RWPE1 (cell line): ENCODE results near the gene EIF4E2.

Source experiments
- CTCF ChIA-PET: fragments of 350-600 bp; sonication (Branson Sonifier 250); formaldehyde crosslinking; extraction: SDS; loops from one replicate; lab custom pipeline; 2021; lab: Yijun Ruan, JAX
- POLR2A ChIA-PET: fragments of 400-600 bp; formaldehyde crosslinking; extraction: SDS; loops from one replicate; lab custom pipeline; 2020; ENCODE audit warnings: antibody characterized with exemption; ENCODE audit not compliant: low non-redundant PET; lab: Yijun Ruan, JAX
- DNase-seq: peaks from one replicate; pipeline ENCODE4 v3.0.0; 2012; ENCODE audit warnings: low spot score
- H3K27ac ChIP-seq: fragments of 450-650 bp; 2 replicates; pipeline ENCODE4 v1.5.1; 2017
- CTCF ChIP-seq: fragments of 450-650 bp; conservative IDR thresholded peaks from 2 replicates; pipeline ENCODE4 v1.5.1; 2017; ENCODE audit warnings: low read depth, mild to moderate bottlenecking

The EIF4E2 gene

GRCh38 chr2:232540441-232541041 lies 9.9 kb upstream of the EIF4E2 start:
- ChIA-PET POLR2A (no interaction called here), CTCF (no interaction called here)
- DNase-seq = no peak
- no peak overlapping the region for H3K27ac ChIP-seq
- TF ChIP-seq CTCF = no peak

- DNase-seq = no peak
- no peak overlapping the region for H3K27ac ChIP-seq
- no peak for TF ChIP-seq CTCF
- ChIA-PET POLR2A (no interaction called here), CTCF (interaction anchor here (0.6 kb wide), 1 partner anchor 64 kb away, joined by 3 read pairs; no protein-coding TSS in a partner anchor)
These were observed 9.1 kb upstream of the EIF4E2 start for GRCh38 chr2:232541195-232541960.

GRCh38 chr2:232541961-232542714 lies 8.4 kb upstream of the EIF4E2 start:
- ChIA-PET POLR2A (no interaction called here), CTCF (no interaction called here)
- H3K27ac ChIP-seq = peak overlapping the region; percentile 5; the same call in 1 of the 2 replicates

GRCh38 chr2:232542715-232543467 lies 7.6 kb upstream of the EIF4E2 start:
- ChIA-PET CTCF (no interaction called here), POLR2A (no interaction called here)
- no peak for TF ChIP-seq CTCF
- H3K27ac ChIP-seq = peak overlapping the region; percentile 30; the same call in 1 of the 2 replicates
- DNase-seq = no peak

More at GRCh38 chr2:232541961-232542714, 8.4 kb upstream of the EIF4E2 start:
- no peak for DNase-seq
- TF ChIP-seq CTCF = no peak

- peak overlapping the region; percentile 30 for H3K27ac ChIP-seq
- ChIA-PET CTCF (no interaction called here), POLR2A (no interaction called here)
- DNase-seq = no peak
- no peak for TF ChIP-seq CTCF
These were observed 7.0 kb upstream of the EIF4E2 start for GRCh38 chr2:232543491-232543890.
